NOMO-1 (cell line): ENCODE data around the gene ESRRB.

Experiments used
- DNase-seq, 2 experiments: peaks; one replicate each; lab custom pipeline; 2025; ENCODE audit not compliant: unreplicated experiment in 2 of 2; lab: John Stamatoyannopoulos, UW

Gene ESRRB

DNA sequence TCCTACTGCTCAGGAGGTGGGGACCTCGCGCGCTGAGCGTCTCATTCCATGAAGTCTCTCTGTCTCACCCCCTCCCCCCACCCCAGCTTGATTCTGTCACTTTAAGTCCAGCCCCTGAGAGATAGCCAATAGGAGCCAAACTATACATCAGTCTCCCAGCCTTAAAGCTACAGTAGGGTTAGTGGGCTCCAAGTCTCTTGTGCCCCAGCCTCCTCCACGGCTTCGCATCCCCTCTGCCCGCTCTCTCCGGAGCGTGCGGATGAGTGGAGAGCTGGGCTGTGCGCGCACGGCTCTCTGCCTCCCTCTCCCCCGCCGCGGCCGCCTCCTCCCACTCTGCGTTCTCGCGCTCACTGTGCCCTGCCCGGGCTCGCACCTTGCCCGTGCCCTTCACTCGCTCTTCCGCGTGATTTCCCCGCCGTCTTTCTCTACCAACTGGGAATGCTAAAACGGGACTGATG is at the start of gene ESRRB:
ESRRB (plus strand) TSS at position 191 of the 458 bp plus-strand sequence; CDS start at position 456, 265 bp downstream.
- DNase-seq, result peak in 1 of 2 experiments; percentile 3

DNA sequence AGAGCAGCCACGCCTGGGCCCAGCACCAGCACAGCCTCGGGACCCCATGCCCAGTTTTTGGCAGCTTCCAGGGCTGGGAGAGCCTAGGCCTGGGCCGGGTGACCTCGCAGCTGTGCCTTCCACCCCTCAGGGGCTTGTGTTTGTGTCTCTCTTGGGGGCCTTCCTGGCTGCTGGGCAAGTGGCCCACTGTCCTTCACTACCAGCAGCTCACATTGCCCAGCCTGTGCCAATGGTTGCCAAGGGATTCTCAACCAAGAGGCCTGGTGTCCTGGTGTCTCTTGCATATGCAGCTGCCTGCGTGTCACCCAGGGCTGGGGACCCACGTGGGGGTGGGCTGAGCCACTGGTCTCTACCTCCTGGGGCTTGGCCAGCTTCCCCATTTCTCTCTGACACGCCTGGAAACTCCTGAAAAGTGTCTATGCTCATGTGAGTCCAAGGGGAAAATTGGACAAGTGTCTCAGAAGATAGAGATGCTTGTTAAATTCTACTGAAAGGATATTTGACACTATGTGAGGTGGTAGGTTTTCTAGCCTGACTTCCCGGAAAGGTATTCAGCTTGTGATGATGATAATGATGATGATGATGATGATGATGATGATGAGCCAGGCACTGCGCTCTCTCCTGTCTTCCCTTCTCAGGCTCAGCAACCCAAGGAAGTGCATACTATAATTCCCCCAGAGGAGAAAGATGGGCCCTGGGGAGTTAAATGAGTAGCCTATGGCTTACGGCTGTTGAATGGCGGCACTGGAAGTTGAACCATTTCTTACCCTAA is 48.8 kb upstream of the ESRRB start:
- DNase-seq, result no peak

- no peak for DNase-seq
Observed at GRCh38 chr14:76328457-76329137, 47.3 kb upstream of the ESRRB start.

- DNase-seq, result no peak
Observed at GRCh38 chr14:76329154-76329928, 46.6 kb upstream of the ESRRB start.

GRCh38 chr14:76329951-76330350 is 46.0 kb upstream of the ESRRB start:
- DNase-seq, result no peak

DNA sequence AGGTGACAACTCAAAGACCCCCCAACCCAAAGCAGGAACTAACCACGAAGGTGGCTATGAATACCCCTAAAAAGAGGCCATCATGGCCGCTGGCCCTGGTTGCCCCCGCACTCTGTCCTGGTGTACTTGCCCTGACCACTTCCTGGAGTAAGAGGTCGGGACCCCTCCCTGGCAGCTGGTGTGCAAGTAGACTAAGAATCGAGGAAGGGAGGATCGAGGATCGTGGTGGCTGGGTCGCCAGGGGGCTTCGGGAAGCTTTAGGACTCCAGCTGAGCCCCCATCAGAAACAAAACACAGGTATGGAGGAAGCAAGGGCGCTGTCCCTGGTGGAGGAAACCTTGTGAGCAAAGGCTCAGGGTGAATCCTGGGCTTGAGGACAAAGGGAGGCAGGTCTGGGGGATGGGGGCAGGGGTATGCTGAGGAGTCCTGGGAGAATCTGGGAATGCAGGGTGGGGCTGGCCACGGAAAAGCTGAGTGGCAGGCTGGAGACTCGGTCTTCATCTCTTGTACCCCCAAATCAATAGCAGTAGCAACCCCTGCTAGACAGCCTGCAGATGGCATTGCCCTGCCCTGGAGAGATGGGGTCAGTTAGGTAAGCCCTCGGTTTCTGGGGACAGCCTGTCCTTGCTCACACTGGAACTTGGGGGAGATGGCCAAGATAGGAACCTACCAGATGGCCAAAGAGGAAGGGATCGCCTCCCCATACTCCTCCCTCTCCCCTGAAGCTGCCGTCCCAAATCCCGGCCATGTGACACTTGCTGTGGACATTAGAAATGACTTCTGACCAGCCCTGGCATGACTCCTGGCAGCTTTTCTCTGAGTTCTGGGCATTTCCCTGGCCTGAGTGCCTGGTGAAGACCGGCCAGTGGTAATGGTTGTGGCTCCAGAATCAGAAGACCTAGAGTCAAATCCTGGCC is 45.3 kb upstream of the ESRRB start:
- DNase-seq, result no peak

DNA sequence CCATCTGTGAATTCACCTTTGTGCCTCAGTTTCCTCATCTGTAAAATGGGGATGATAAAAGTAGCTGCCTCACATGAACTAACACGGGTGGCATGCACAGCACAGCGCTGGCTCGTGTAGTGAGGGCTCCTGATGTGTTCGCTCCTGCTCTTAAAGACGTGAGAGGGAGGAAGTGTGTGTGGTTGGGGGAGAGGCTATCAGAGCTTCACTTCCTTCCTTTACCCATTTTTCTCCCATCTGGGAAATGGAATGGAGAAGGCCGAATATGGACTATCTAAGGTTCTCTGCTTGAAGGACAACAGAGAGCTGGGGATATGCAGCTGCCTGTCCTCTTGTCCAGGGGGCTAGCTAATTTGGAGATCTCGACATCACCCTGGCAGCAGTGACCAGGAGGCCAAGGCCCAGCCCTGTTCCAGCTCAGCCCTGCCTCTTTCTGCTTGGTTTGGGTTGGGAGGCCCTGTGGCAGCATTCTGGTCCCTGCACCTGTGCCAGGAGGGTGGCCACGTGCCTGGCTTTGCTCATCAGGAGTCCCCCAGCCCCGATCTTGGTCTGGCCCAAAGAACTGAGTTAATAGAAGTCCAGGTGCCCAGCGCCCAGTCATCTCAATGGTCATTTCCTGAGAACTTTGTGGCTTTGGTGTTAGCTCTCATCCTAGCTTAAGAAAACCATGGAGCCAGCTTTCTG is 44.5 kb upstream of the ESRRB start:
- no peak for DNase-seq

DNA sequence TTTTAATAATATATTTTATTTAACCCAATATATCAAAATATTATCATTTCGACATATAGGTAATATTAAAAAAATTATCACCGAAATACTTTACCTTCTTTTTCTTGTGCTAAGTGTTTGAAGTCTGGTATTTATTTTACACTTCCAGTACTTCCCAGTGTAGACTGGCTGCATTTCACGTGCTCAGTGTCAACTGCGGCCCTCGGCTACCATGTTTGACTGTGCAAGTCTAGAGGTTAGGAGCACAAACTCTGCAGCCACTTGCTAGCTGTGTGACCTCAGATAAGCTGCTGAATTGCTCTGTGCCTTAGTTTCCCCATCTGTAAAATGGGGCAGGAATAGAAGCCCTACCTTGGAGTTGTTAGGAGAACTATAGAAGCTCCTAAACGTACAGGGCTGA is 42.3 kb upstream of the ESRRB start:
- DNase-seq, result no peak

DNA sequence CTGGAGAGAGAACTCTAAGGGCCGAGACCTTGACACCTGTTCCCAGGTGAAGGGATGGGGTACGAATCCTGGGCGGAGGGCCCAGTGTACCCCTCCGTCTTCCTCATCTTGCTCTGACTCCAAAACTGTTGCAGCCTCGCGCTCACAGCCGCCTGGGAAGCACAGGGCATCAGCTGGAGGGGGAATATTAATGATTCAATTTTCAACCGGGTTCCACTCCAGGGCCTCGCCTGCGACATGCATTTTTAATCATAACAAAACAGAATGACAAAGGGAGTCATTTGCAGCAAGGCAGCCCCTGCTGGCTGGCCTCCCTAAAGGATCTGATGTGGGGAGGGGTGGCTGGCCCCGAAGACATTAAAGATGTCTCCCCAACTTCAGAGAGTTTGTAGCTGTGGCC is 41.6 kb upstream of the ESRRB start:
- DNase-seq, result no peak

DNA sequence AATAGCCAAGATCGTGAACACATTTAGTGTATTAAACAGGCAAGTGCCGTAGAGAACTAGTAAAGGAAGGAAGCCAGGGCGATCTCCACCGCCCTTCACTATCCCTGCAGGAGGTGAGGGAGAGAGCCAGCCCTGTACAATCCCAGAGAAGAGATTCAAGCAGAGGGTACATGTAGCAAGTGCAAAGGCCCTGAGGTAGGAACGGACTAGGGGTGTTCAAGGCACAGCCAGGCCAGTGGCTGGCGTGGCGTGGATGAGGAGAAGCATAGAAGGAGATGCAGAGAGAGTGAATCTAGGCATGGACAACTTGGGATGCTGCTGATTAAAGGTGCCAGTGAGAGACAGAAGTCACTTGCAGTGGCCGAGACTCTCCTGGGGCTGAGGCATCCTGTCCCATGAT is 39.1 kb upstream of the ESRRB start:
- no peak for DNase-seq

- no peak for DNase-seq
Observed at GRCh38 chr14:76337635-76338545, 38.0 kb upstream of the ESRRB start.

DNA sequence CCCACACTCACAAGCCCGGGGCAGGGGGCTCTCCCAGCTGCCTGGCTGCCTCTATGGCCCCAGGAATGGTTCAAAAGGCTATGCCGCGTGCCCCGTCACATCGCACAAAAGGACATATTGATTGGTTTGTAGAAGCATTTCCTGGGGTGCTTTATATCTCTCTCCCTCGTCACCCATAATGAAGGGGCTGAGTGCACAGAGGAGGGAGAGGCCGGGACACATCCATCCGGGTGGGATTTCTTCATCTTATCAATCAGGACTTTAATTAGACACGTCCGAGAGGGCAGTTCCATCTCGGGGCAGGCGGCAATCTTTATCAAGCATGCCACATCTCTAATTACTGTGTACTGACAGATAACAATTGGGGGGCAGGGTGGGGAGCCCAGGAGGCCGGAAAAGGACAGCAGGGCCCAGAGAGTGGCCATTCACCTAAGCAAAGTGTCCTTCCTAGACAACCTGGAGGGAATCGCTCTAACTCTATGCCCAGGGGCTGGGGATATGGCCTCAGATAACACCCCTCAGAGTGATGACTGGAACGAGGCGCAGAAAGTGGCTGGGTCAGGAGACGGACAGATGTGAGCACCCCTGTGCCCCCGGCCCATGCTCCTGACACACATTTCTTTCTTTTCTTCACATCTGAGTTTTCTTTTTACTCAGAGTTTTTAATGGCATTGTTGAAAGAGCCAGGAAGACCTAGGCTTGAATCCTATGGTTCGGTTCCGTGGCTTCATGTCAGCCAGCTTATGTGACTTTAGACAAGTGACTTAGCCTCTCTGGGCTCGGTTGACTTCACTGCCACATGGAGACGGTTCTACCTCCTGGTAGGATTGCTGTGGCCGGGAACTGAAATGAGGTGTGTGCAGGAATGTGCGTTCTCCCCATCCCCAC is 36.0 kb upstream of the ESRRB start:
- no peak for DNase-seq

DNA sequence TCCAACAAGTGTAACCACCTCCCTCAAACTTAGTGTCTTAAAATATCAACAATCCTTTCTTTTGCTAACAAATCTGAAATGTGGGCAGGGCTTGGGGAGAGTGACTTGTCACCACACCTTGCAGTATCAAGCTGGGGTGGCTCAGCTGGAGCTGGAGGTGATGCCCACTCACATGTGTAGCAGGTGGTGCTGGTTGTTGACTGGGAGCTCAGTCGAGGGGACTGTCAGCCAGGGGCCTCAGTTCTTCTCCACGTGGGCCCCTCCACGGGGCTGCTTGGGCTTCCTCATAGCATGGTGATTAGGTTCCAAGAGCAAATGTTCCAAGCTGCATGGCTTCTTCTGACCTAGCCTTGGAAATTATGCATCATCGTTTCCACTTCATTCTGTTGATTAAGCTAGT is 32.6 kb upstream of the ESRRB start:
- DNase-seq, result no peak

- no peak for DNase-seq
Observed at GRCh38 chr14:76346391-76347160, 29.4 kb upstream of the ESRRB start.

- peak in 1 of 2 experiments; percentile 22 for DNase-seq
Observed at GRCh38 chr14:76348898-76349297, 27.0 kb upstream of the ESRRB start.

GRCh38 chr14:76349993-76350392 is 25.9 kb upstream of the ESRRB start:
- DNase-seq, result no peak

GRCh38 chr14:76350671-76351070 is 25.3 kb upstream of the ESRRB start:
- DNase-seq, result no peak
